Mucosa of descending colon (tissue), 3 donors: ENCODE results near the gene ADPRHL1. TPM values are rescaled to one million over a fixed set of nuclear protein-coding genes. Genes with fewer than 3 reads are reported as not detected.
A peak's percentile ranks its signal among the peaks of the same experiment; 100 is the strongest.
"Not testable (repeated sequence)": the region's sequence is repeated elsewhere in the genome, so short reads cannot be mapped to it uniquely, and the experiment has no call there.

Source experiments
- ATAC-seq: fragments of 200-7000 bp; cut with Tn5 transposase; one replicate; pipeline ENCODE4 v1.9.1; 2020; ENCODE audit warnings: mild to moderate bottlenecking, moderate library complexity
- DNase-seq, 3 donors: peaks; one replicate each; pipeline ENCODE4 v3.0.0-alpha.2; 2020
- H3K36me3 ChIP-seq: fragments of 200-600 bp; one replicate; pipeline ENCODE4 v1.8.0; 2021; ENCODE audit warnings: low read depth, mild to moderate bottlenecking
- H3K4me1 ChIP-seq: fragments of 200-600 bp; one replicate; pipeline ENCODE4 v1.8.0; 2021; ENCODE audit warnings: low read depth, mild to moderate bottlenecking
- H3K4me3 ChIP-seq: fragments of 200-600 bp; one replicate; pipeline ENCODE4 v1.8.0; 2021; ENCODE audit warnings: mild to moderate bottlenecking
- H3K9me3 ChIP-seq: fragments of 200-600 bp; one replicate; pipeline ENCODE4 v1.8.0; 2021; ENCODE audit warnings: mild to moderate bottlenecking
- intact Hi-C, 2 donors: fragments of 100-400 bp; cut with DNase I in 1 of 2; cut with micrococcal nuclease in 1 of 2; formaldehyde crosslinking; loops; one replicate each; pipeline versions ENCODE4 v1.11.0 to v1.11.1; 2022; cut with DNase I, micrococcal nuclease
- total RNA-seq, 3 donors: library from RNA; stranded (reverse); fragmentation: NEBNext Ultra II Directional in 2 of 3; extraction: Animal tissue kit (Norgen Biotek cat#: 25700) in 2 of 3; gene quantifications; one replicate each; pipeline versions ENCODE4 v1.2.1 to v1.2.4, GENCODE V29; 2021 to 2023
- TF ChIP-seq, protein P1 (sequence below): fragments of 200-600 bp; IDR thresholded peaks from one replicate; pipeline ENCODE4 v1.8.0; 2022; ENCODE audit warnings: antibody characterized with exemption, mild to moderate bottlenecking
- donor health status: DM: no; HTN: no; CAD: no; lungs with moderate emphysema.
- donor health status: DM: no; HTN: no; CAD: no.
- donor health status: DM: no; HTN: yes; CAD: no.

The ADPRHL1 gene
- total RNA-seq, 3 donors from 2014 or later: 5.1 to 9.2 (median 7.1) TPM

DNA sequence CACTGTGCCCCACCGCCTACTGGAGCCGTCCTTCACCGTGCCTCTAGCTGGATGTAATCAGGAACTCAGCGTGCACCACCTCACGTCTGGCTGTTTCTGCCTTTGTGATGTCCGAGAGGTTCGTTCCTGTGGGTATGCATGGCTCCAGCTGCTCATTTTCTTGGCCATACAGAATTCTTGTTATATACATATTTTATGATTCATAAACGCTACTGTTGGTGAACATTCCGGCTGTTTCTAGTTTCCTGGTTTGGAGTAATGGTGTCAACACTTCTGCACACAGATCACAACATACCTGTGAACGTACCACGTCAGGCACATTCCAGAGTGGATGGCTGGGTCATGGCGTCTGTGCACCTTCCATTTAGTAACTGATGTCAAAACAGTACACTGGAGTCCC, 22.6 kb upstream of the ADPRHL1 start:
- no peaks in the 10 kb centered on the region for H3K4me1 ChIP-seq
- no peak for ATAC-seq
- no peak overlapping the region for H3K4me3 ChIP-seq
- no peaks in the 10 kb centered on the region for H3K36me3 ChIP-seq
- TF ChIP-seq, protein P1, sequence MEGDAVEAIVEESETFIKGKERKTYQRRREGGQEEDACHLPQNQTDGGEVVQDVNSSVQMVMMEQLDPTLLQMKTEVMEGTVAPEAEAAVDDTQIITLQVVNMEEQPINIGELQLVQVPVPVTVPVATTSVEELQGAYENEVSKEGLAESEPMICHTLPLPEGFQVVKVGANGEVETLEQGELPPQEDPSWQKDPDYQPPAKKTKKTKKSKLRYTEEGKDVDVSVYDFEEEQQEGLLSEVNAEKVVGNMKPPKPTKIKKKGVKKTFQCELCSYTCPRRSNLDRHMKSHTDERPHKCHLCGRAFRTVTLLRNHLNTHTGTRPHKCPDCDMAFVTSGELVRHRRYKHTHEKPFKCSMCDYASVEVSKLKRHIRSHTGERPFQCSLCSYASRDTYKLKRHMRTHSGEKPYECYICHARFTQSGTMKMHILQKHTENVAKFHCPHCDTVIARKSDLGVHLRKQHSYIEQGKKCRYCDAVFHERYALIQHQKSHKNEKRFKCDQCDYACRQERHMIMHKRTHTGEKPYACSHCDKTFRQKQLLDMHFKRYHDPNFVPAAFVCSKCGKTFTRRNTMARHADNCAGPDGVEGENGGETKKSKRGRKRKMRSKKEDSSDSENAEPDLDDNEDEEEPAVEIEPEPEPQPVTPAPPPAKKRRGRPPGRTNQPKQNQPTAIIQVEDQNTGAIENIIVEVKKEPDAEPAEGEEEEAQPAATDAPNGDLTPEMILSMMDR: no peak
- intact Hi-C loops: no loop called here
- no peaks in the 10 kb centered on the region for H3K9me3 ChIP-seq
- no peak for DNase-seq

DNA sequence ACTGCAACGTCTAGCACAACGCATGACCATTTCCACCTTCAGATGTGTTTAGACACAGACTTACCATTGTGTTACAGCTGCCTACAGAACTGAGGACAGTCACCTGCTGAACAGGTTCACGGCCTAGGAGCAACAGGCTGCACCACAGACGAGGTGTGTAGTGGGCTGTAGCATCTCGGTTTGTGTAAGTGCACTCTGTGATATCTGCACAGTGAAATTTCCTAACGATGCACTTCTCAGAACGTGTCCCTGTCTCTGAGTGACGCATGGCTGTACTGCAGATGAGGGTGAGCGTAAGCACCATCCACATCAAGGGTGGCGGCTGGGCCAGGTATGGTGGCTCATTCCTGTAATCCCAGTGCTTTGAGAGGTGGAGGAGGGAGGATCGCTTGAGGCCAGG, 22.0 kb upstream of the ADPRHL1 start:
- Histone ChIP-seq H3K9me3 (no peaks in the 10 kb centered on the region), H3K4me1 (no peaks in the 10 kb centered on the region), H3K36me3 (no peaks in the 10 kb centered on the region), H3K4me3 (no peak overlapping the region)
- intact Hi-C loops: no loop called here
- DNase-seq: no peak
- no peak for ATAC-seq
- TF ChIP-seq, protein P1: no peak

DNA sequence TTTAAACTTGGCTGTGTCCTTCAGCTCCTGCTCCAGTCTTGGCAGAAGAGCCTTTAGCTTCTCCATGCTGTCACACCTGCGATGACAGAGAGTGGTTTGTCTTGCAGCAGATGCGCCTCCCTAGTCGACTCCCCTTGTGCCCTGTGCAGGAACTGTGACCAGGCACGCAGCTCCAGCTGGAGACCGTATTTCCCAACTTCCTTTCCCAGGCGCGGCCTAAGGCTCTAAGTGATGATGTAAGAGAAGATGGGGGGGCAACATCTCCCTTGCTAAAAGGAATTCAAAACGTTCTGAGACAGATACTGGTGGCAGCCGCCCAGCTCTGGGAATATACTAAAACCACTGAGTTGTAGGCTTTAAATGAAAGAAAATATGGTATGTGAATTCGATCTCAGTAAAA, 20.9 kb upstream of the ADPRHL1 start:
- H3K4me1 ChIP-seq: no peaks in the 10 kb centered on the region
- TF ChIP-seq, protein P1: no peak
- no peak overlapping the region for H3K4me3 ChIP-seq
- intact Hi-C loops: no loop called here
- H3K36me3 ChIP-seq: no peaks in the 10 kb centered on the region
- ATAC-seq (peak; percentile 22), DNase-seq (no peak)
- H3K9me3 ChIP-seq: no peaks in the 10 kb centered on the region

DNA sequence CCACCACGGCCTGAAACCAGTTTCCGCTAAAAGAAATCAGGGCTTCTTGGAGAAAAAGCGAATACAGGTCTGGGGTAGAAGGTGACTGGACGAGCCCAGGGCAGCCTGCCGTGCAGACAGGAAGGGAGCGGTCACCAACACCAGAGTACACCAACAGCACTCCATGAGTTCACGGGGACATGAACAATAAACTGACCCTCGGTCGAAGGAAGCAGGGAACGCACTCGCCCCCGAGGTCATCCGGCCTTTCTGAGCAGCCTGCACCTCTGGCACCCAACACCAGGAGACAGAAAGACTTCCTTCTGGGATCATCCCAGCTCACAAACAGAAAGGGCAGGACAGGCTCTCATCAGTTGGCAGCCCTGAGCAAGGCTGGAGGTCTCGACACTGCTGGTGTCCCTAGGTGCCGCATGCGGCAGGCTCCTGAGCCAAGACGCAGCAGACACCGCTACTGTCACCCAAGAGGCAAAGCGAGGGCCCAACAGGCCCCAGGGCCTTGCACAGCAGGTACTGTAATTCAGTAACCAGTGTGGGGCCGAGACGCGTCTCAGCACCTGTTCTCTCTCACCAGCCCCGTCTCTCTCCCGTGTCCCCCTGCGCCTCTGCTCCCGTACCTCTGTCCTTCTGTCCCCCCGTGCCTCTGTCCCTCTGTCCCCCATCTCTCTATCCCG, 19.2 kb upstream of the ADPRHL1 start:
- TF ChIP-seq, protein P1: no peak
- H3K36me3 ChIP-seq: no peaks in the 10 kb centered on the region
- no peaks in the 10 kb centered on the region for H3K4me1 ChIP-seq
- H3K4me3 ChIP-seq: no peak overlapping the region
- no peak for DNase-seq
- no peaks in the 10 kb centered on the region for H3K9me3 ChIP-seq
- no peak for ATAC-seq
- intact Hi-C loops: no loop called here

DNA sequence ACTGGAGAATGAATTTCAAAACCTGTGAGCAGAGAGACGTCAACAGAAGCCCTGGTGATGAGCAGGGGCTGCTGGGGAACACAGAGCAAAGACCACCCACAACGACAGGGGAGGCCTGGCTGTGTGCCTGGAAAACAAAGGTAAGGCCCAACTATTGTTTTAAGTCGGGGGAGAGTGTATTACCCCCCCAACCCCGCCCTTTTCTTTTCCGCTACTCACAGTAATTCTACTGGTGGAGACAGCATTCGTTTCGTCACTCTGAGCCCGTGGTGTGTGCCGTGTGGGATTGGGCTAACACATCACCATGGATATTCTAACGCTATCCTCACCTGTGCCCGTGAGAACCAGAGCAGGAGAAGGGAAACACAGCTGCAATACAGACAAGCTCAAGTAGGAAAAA, 18.6 kb upstream of the ADPRHL1 start:
- no peak for ATAC-seq

DNA sequence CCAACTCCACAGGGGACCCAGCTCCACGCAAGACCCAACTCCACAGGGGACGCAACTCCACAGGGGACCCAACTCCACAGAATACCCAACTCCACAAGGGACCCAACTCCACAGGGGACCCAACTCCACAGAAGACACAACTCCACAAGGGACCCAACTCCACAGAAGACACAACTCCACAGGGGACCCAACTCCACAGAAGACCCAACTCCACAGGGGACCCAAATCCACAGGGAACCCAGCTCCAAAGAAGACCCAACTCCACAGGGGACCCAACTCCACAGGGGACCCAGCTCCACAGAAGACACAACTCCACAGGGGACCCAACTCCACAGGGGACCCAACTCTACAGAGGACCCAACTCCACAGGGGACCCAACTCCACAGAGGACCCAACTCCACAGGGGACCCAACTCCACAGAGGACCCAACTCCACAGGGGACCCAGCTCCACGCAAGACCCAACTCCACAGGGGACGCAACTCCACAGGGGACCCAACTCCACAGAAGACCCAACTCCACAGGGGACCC, 17.4 kb upstream of the ADPRHL1 start:
- DNase-seq, H3K9me3 ChIP-seq, H3K4me1 ChIP-seq, H3K36me3 ChIP-seq, ATAC-seq, intact Hi-C loops, H3K4me3 ChIP-seq: not testable (repeated sequence)

More for the DNA sequence above, 18.6 kb upstream of the ADPRHL1 start:
- no peak overlapping the region for H3K4me3 ChIP-seq
- no peak for DNase-seq
- intact Hi-C loops: no loop called here
- no peaks in the 10 kb centered on the region for H3K36me3 ChIP-seq
- TF ChIP-seq, protein P1: no peak
- no peaks in the 10 kb centered on the region for H3K9me3 ChIP-seq
- no peaks in the 10 kb centered on the region for H3K4me1 ChIP-seq
